K562 (cell line): ENCODE measurements around the gene CHDH. TPM values are rescaled to one million over a fixed set of nuclear protein-coding genes. Genes with fewer than 3 reads are reported as not detected.

ENCODE experiments used
- ATAC-seq: fragments of 200-7000 bp; cut with Tn5 transposase; 3 replicates; pipeline ENCODE4 v1.9.1; 2020; ENCODE audit warnings: moderate library complexity
- BruUV-seq: library from RNA; stranded (reverse); fragments of 400-500 nt; replicated peaks from 2 replicates; lab custom pipeline; 2021; lab: Mats Ljungman, UMichigan
- CTCF ChIA-PET: fragments of 300-600 bp; formaldehyde crosslinking; extraction: SDS; loops from one replicate; lab custom pipeline; 2021; ENCODE audit warnings: low intra/inter-chr PET ratio; lab: Yijun Ruan, JAX
- POLR2A ChIA-PET: fragments of 300-600, 350-650 bp; sonication (Branson Sonifier 250); formaldehyde crosslinking; extraction: SDS; loops from one replicate; lab custom pipeline; 2021; ENCODE audit warnings: antibody characterized with exemption, inconsistent platforms; lab: Yijun Ruan, JAX
- DNase-seq, 4 experiments: peaks; one replicate each; pipeline versions ENCODE4 v3.0.0 to v3.0.0-alpha.2; 2011 to 2018; ENCODE audit warnings: low spot score in 3 of 4, mixed read lengths in 3 of 4; ENCODE audit errors: extremely low read depth in 1 of 4
- FAIRE-seq: peaks from 2 replicates; lab custom pipeline; 2011; peaks lifted over from hg19 to GRCh38; lab: Jason Lieb, UNC
- H2AFZ ChIP-seq: 2 replicates; pipeline ENCODE4 v1.6.0; 2011; ENCODE audit warnings: low read depth, low read length, control low read depth, inconsistent platforms
- H3K27ac ChIP-seq: fragments of 200-600 bp; 3 replicates; pipeline ENCODE4 v1.8.0; 2011; ENCODE audit warnings: low read depth, mild to moderate bottlenecking, control low read depth, inconsistent platforms, low read length, moderate library complexity, mixed read lengths; ENCODE audit errors: extremely low read depth
- H3K27me3 ChIP-seq, 2 experiments: fragments of 300-600 bp in 1 of 2; 2 replicates in 1 of 2; 3 replicates in 1 of 2; pipeline versions ENCODE4 v1.6.0 to v1.8.0; 2011; ENCODE audit warnings: inconsistent platforms in 2 of 2, low read length in 2 of 2, mild to moderate bottlenecking in 1 of 2, mixed read lengths in 1 of 2, moderate library complexity in 1 of 2; ENCODE audit not compliant: control insufficient read depth in 2 of 2, insufficient read depth in 2 of 2
- H3K36me3 ChIP-seq: fragments of 300-600 bp; 3 replicates; pipeline ENCODE4 v1.8.0; 2011; ENCODE audit warnings: mild to moderate bottlenecking, low read length, inconsistent platforms; ENCODE audit not compliant: control insufficient read depth, insufficient read depth
- H3K4me1 ChIP-seq, 2 experiments: fragments of 200-600 bp in 1 of 2; replicated peaks in 1 of 2; 2 replicates in 1 of 2; 3 replicates in 1 of 2; pipeline versions ENCODE4 v1.5.1 to v1.8.0; 2011; ENCODE audit warnings: inconsistent platforms in 2 of 2, low read length in 2 of 2, mild to moderate bottlenecking in 1 of 2, mixed read lengths in 1 of 2, moderate library complexity in 1 of 2; ENCODE audit not compliant: control insufficient read depth in 2 of 2, insufficient read depth in 2 of 2
- H3K4me2 ChIP-seq: 2 replicates; pipeline ENCODE4 v1.6.1; 2011; ENCODE audit warnings: low read length, control low read depth, inconsistent platforms, mixed read lengths; ENCODE audit not compliant: insufficient read depth
- H3K4me3 ChIP-seq: fragments of 200-600 bp; sonication (generic), shearing (Covaris generic); 2 replicates; pipeline ENCODE4 v1.5.1; 2016; ENCODE audit warnings: control low read depth, inconsistent platforms
- H3K79me2 ChIP-seq: fragments of 200-600 bp; 3 replicates; pipeline ENCODE4 v1.8.0; 2011; ENCODE audit warnings: low read length, inconsistent platforms; ENCODE audit not compliant: control insufficient read depth, insufficient read depth
- H3K9ac ChIP-seq, 2 experiments: 2 replicates each; pipeline versions ENCODE4 v1.6.0 to v1.6.1; 2011; ENCODE audit warnings: low read depth in 2 of 2, low read length in 2 of 2, control low read depth in 1 of 2, inconsistent platforms in 1 of 2, mild to moderate bottlenecking in 1 of 2, mixed read lengths in 1 of 2; ENCODE audit not compliant: insufficient read depth in 1 of 2
- H3K9me1 ChIP-seq: one replicate; pipeline ENCODE4 v1.6.0; 2011; ENCODE audit warnings: inconsistent platforms, mild to moderate bottlenecking, low read length, moderate library complexity; ENCODE audit not compliant: control insufficient read depth, insufficient read depth
- H3K9me3 ChIP-seq: replicated peaks from 2 replicates; pipeline ENCODE4 v1.5.1; 2011; ENCODE audit warnings: low read depth, low read length, inconsistent platforms; ENCODE audit not compliant: control insufficient read depth, insufficient read depth
- H4K20me1 ChIP-seq: replicated peaks from 2 replicates; pipeline ENCODE4 v1.6.1; 2011; ENCODE audit warnings: low read length, inconsistent platforms, mixed read lengths; ENCODE audit not compliant: control insufficient read depth, insufficient read depth
- BRD9 ChIP-seq: fragments of 450-650 bp; IDR thresholded peaks from 2 replicates; pipeline ENCODE4 v1.6.1; 2018; ENCODE audit warnings: low read depth; ENCODE audit not compliant: partially characterized antibody
- CXXC5 ChIP-seq: fragments of 250-450 bp; sonication (Bioruptor Pico); IDR thresholded peaks from 2 replicates; pipeline ENCODE4 v1.8.0; 2022; ENCODE audit warnings: inconsistent platforms, mild to moderate bottlenecking, moderate library complexity
- HNRNPH1 ChIP-seq: fragments of 200-400 bp; formaldehyde crosslinking; optimal IDR thresholded peaks from 2 replicates; pipeline ENCODE3; 2017; ENCODE audit warnings: low read depth, mild to moderate bottlenecking, low read length, moderate library complexity
- PML ChIP-seq: IDR thresholded peaks from 2 replicates; pipeline ENCODE4 v1.6.1; 2012; ENCODE audit warnings: low read length, inconsistent platforms
- SAP30 ChIP-seq: fragments of 200-600 bp; sonication (generic); IDR thresholded peaks from 2 replicates; pipeline ENCODE4 v1.6.1; 2012; ENCODE audit warnings: borderline replicate concordance, low read depth, mild to moderate bottlenecking, moderate library complexity, low read length, control low read depth, inconsistent platforms; ENCODE audit not compliant: insufficient read depth, poor library complexity, severe bottlenecking
- SMAD4 ChIP-seq: fragments of 250-450 bp; sonication (Bioruptor Pico); conservative IDR thresholded peaks from 2 replicates; pipeline ENCODE4 v1.8.0; 2021; ENCODE audit warnings: inconsistent platforms, mild to moderate bottlenecking, moderate library complexity
- WGBS: fragments of 100-300 bp; shearing (Covaris generic); methylation state at CpG from one replicate; pipeline ENCODE4 v1.1.6; 2016; ENCODE audit warnings: low coverage, mixed read lengths; ENCODE audit not compliant: insufficient coverage; ENCODE audit errors: missing lambda C conversion rate; 5-methylcytosine and 5-hydroxymethylcytosine counted together
- in situ Hi-C: fragments of 300-500 bp; cut with MboI; formaldehyde crosslinking; loops from 4 replicates; pipeline ENCODE4 v1.15.0; 2018; ENCODE audit warnings: inconsistent platforms, mixed read lengths
- intact Hi-C: fragments of 100-400 bp; cut with micrococcal nuclease; formaldehyde crosslinking; loops from 2 replicates; pipeline ENCODE4 v1.14.2; 2022
- polyA plus RNA-seq, 8 experiments: library from polyadenylated mRNA; depleted of rRNA in 4 of 8; stranded (reverse) in 5 of 8; unstranded in 3 of 8; fragments of >200 nt; fragmentation: Nextera tagmentation in 2 of 8; fragmentation: Illumina TruSeq in 1 of 8; extraction: Ambion mirVana in 2 of 8; extraction: Trizol in 1 of 8; gene quantifications; 2 replicates each; pipeline versions ENCODE4 v1.2.1 to v1.2.3, GENCODE V29; 2011 to 2014; ENCODE audit warnings: inconsistent platforms in 1 of 8, missing spikeins in 1 of 8
- total RNA-seq, 7 experiments: library from RNA; depleted of rRNA in 6 of 7; stranded (reverse); fragments of >200 nt in 6 of 7; fragmentation: Illumina TruSeq in 2 of 7; extraction: Trizol in 2 of 7; gene quantifications; 2 replicates each; pipeline versions ENCODE4 v1.2.1 to v1.2.3, GENCODE V29; 2011 to 2021; ENCODE audit warnings: low replicate concordance in 1 of 7
- TF ChIP-seq, protein P1 (sequence below): fragments of 250-450 bp; sonication (Bioruptor Pico); IDR thresholded peaks from 2 replicates; pipeline ENCODE4 v1.4.0; 2020
- TF ChIP-seq, protein P2 (sequence below): sonication (generic); IDR thresholded peaks from 2 replicates; pipeline ENCODE4 v1.6.1; 2016

The CHDH gene
- total and polyA plus RNA-seq, 9 of the 15 experiments (the other 6 are each of a cell fraction or from before 2014, with no cell fraction given) = 0.06 to 1.9 (median 0.46) TPM

DNA sequence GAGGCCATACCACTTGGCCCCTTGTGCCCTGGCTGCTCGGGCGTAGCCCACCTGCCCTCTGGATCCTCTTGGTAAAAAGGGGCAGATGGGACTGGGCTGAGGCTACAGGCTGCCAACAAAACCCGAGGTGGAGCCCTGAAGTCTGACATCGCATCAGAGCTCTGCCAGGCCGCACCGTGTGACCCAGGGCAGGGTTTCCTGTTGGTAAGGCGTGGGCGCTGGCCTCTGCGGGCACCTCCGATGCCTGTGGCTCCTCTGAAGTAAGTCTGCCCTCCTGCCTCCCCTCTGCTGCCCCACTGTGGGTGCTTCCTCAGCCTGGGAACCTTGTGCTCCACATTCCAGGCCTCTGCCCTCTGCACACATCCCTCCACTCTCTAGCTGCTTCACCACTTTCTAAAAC lies 8.9 kb downstream of the CHDH start:
- peaks cover 0 to under 1% of the 10 kb centered on the region in 2 experiments; a peak in 2 of 5 replicates for H3K27me3 ChIP-seq
- BruUV-seq = no TSS peak
- no peaks in the 10 kb centered on the region for H4K20me1 ChIP-seq
- WGBS = 20% methylated on average over 5 of the region's 10 CpGs
- H3K4me2 ChIP-seq = no peak overlapping the region
- no peak for TF ChIP-seq BRD9
- TF ChIP-seq, protein P1, sequence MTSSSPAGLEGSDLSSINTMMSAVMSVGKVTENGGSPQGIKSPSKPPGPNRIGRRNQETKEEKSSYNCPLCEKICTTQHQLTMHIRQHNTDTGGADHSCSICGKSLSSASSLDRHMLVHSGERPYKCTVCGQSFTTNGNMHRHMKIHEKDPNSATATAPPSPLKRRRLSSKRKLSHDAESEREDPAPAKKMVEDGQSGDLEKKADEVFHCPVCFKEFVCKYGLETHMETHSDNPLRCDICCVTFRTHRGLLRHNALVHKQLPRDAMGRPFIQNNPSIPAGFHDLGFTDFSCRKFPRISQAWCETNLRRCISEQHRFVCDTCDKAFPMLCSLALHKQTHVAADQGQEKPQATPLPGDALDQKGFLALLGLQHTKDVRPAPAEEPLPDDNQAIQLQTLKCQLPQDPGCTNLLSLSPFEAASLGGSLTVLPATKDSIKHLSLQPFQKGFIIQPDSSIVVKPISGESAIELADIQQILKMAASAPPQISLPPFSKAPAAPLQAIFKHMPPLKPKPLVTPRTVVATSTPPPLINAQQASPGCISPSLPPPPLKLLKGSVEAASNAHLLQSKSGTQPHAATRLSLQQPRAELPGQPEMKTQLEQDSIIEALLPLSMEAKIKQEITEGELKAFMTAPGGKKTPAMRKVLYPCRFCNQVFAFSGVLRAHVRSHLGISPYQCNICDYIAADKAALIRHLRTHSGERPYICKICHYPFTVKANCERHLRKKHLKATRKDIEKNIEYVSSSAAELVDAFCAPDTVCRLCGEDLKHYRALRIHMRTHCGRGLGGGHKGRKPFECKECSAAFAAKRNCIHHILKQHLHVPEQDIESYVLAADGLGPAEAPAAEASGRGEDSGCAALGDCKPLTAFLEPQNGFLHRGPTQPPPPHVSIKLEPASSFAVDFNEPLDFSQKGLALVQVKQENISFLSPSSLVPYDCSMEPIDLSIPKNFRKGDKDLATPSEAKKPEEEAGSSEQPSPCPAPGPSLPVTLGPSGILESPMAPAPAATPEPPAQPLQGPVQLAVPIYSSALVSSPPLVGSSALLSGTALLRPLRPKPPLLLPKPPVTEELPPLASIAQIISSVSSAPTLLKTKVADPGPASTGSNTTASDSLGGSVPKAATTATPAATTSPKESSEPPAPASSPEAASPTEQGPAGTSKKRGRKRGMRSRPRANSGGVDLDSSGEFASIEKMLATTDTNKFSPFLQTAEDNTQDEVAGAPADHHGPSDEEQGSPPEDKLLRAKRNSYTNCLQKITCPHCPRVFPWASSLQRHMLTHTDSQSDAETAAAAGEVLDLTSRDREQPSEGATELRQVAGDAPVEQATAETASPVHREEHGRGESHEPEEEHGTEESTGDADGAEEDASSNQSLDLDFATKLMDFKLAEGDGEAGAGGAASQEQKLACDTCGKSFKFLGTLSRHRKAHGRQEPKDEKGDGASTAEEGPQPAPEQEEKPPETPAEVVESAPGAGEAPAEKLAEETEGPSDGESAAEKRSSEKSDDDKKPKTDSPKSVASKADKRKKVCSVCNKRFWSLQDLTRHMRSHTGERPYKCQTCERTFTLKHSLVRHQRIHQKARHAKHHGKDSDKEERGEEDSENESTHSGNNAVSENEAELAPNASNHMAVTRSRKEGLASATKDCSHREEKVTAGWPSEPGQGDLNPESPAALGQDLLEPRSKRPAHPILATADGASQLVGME (CRISPR knock-in tag) = no peak
- TF ChIP-seq PML = no peak
- TF ChIP-seq HNRNPH1 = no peak
- TF ChIP-seq, protein P2, sequence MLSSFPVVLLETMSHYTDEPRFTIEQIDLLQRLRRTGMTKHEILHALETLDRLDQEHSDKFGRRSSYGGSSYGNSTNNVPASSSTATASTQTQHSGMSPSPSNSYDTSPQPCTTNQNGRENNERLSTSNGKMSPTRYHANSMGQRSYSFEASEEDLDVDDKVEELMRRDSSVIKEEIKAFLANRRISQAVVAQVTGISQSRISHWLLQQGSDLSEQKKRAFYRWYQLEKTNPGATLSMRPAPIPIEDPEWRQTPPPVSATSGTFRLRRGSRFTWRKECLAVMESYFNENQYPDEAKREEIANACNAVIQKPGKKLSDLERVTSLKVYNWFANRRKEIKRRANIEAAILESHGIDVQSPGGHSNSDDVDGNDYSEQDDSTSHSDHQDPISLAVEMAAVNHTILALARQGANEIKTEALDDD = no peak
- no peak for TF ChIP-seq SMAD4
- TF ChIP-seq SAP30 = no peak
- TF ChIP-seq CXXC5 (CRISPR knock-in tag) = no peak
- CTCF ChIA-PET = no interaction called here
- no peak overlapping the region for H3K27ac ChIP-seq
- H3K9me3 ChIP-seq = no peaks in the 10 kb centered on the region
- H3K36me3 ChIP-seq = no peaks in the 10 kb centered on the region
- POLR2A ChIA-PET = no interaction called here
- DNase-seq = no peak
- no peak overlapping the region for H3K9ac ChIP-seq
- no peaks in the 10 kb centered on the region for H3K79me2 ChIP-seq
- H2AFZ ChIP-seq = no peak overlapping the region
- intact Hi-C loops = no loop called here
- ATAC-seq = no peak
- no peak overlapping the region for H3K4me3 ChIP-seq
- FAIRE-seq = no peak
- in situ Hi-C loops = no loop called here
- H3K9me1 ChIP-seq = no peaks in the 10 kb centered on the region
- H3K4me1 ChIP-seq = no peaks in the 10 kb centered on the region
